ENCODE data around the gene TMEM131L.
"Not testable (repeated sequence)": the region's sequence is repeated elsewhere in the genome, so short reads cannot be mapped to it uniquely, and the experiment has no call there.

The TMEM131L gene

DNA sequence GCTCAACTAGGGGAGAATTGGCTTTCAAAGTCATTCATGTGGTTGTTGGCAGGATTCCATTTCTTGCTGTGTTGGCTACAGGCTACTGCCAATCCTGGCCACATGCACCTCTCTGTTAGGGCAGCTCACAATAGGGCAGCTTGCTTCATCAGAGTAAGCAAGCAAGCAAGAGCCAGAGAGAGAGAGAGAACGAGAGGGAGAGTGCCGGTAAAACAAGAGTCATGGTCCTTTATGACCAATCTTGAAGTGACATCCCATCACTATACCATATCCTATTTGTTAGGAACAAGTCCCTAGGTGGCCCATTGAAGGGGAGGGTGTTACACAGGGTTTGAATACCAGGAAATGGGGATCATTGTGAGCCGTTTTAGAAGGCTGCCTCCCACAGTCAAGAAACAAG lies 185.0 kb downstream of the TMEM131L start:
- no peak for DNase-seq (ENCODE audit: low read depth)

DNA sequence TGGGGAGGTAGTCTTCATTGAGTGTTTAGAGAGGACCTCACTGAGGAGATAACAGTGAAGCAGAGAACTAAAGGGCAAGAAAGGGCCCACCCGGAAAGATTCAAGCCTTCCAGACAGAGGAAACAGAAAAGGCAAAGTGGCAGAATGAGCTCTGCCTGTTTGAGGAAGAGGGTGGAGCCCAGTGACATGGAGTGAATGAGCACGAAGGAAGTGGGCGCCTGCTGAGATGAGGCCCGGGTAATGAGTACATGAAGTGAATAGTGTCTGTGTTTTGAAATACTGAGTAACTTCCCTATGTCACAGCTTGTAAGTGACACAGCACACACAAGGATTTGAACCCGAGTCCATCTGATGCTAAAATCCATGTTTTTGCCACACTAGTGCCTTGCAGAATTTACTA lies 185.4 kb downstream of the TMEM131L start:
- peak; percentile 20 for DNase-seq (ENCODE audit: low read depth)

DNA sequence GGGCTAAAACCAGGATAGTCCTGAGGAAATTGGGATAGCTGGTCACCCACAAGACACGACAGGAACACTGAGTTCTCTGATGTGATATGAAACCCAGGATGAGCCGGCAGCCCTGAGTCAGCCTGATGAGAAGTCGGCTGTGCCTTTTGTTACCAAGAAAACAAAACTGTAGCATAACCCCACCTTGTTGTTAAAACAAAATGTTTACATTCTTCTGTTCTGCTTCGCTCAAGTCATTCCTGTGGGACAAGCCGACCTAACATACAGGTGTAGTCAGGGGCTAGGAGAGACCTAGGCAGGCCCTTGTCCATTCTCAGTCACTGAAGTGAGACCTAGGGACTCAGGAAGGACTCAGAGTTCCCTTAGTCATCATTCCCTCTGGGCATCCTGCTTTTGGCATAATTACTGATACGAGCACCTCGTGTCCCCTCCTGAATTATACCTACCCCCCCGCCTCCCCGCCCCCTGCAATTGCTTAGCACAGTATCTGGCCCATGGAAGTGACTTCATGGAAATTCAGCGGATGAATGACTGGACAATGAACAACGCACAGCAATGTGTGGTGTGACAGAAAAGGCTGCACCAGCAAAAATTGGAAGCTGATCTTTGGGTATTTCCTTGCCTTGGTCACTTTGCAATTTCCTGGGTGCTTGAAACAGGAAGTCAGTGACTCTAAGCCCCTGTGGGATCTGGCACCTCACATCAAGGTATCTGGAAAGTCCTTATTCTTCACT lies 186.1 kb downstream of the TMEM131L start:
- no peak for DNase-seq (ENCODE audit: low read depth)

- DNase-seq (ENCODE audit: low read depth) = no peak
Measured at GRCh38 chr4:153655002-153655541, 188.9 kb downstream of the TMEM131L start.

DNA sequence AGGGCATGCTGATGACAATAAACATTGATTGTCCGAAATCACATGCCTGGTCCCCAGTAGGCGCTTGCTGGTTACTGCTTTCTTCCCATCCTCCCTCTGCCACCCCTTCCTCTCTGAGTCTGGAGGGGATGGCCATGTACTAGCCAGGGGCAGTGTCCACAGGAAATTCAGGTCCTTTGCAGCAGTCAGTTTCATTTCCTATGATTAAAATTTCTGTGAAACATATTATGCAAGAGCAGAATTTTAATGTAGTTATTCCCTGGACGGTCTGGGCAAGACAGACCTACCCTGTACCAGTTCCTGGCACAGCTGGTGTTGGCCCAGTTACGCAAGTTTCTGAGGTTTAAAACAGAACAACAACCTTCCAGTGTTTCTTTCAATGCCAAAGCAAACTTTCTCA lies 189.8 kb downstream of the TMEM131L start:
- DNase-seq (ENCODE audit: low read depth) = no peak

DNA sequence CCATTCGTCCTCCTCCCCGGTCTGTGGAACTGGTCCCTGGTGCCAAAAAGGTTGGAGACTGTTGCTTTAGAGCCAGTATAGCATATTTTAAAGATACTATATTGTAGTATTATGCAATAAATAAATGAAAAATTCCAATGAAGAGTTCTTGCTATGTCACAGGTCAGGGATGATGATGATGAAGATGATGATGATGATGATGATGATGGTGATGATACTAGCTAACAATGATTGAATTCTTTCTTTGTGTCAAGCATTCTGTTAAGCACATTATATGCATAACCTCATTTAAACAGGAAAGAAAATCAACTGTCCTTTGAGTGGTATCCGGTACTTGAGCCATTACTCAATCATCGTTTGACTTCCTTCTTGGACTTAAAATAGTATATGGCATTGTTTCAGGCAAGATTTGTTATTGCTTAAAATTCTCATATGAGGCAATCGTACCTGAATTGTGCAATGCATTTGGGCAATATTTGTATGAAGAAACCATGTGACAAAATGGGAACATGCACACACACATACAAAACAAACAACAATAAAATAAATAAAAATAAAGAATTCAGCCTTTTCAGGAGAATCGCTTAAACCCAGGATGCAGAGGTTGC lies 195.2 kb downstream of the TMEM131L start:
- DNase-seq (ENCODE audit: low read depth) = no peak

- no peak for DNase-seq (ENCODE audit: low read depth)
Measured at GRCh38 chr4:153661908-153662307, 195.7 kb downstream of the TMEM131L start.

DNA sequence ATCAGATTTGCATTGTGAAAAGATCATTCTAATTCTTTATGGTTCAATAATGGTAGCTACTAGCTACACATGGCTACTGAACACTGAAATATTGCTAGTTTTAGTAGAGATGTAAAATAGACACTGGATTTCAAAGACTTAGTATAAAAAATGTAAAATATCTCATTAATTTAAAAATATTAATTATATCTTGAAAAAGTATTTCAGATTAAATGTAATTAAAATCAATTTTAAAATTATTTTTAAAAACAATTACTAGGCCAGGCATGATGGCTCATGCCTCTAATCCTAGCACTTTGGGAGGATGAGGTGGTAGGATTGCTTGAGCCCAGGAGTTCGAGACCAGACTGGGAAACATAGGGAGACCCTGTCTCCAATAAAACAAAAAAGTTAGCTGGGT lies 197.5 kb downstream of the TMEM131L start:
- DNase-seq (ENCODE audit: low read depth) = no peak

- not testable (repeated sequence) for DNase-seq (ENCODE audit: low read depth)
Measured at GRCh38 chr4:153666505-153666904, 200.3 kb downstream of the TMEM131L start.

DNA sequence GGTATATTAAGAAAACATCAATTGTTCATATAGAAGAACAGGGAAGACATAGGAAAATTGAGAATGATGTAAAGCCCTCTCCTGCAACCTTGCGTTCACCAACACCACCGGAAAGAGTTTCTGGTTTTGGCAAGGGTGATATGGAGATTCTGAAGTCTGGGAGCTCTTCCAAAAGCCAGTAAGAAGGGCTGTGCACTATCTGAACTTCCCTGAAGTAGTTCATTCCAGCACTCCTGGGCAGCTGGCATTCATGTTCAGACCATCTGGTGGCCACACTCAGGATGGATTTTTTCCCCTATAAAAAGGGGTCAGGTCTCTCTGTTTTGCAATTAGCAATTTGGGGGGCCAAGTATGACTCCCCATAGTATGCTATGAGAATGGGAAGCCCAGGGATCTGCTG lies 202.5 kb downstream of the TMEM131L start:
- no peak for DNase-seq (ENCODE audit: low read depth)

DNA sequence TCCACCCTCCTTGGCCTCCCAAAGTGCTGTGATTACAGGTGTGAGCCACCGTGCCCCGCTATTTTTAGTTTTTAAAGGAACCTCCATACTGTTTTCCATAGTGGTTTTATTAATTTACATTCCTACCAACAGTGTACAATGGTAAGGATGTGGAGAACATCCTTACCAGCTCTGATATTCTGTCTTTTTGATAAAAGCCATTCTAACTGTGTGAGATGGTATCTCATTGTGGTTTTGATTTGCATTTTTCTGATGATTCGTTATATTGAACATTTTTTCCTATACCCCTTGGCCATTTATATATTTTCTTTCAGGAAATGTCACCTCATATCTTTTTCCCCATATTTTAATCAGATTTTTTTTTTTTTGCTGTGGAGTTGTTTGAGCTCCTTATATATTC lies 203.7 kb downstream of the TMEM131L start:
- DNase-seq (ENCODE audit: low read depth) = no peak

GRCh38 chr4:153676486-153676885 lies 210.3 kb downstream of the TMEM131L start:
- DNase-seq (ENCODE audit: low read depth) = no peak

GRCh38 chr4:153676984-153677383 lies 210.8 kb downstream of the TMEM131L start:
- no peak for DNase-seq (ENCODE audit: low read depth)

- DNase-seq (ENCODE audit: low read depth) = no peak
Measured at GRCh38 chr4:153679486-153679885, 213.3 kb downstream of the TMEM131L start.

DNA sequence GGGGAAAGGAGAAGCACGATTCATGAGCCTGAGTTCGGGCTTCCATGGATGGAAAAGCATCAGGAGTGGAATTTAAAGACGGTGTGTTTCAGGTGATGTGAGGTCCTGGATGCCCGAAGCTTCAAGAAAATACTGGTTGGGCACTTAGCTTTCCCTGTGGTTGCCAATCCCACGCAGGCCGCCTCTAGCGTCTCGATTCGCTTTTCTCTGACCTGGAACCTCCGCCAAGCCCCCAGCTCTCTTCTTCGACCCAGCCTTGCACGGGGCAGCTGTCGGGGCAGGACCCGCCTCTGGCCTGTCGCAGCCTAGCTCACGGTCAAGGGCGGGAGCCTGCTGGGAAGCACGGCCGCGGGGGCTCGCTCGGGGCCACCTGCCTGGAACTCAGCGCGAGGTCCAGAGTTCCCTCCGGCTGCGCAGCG lies 217.6 kb downstream of the TMEM131L start:
- DNase-seq (ENCODE audit: low read depth) = no peak

DNA sequence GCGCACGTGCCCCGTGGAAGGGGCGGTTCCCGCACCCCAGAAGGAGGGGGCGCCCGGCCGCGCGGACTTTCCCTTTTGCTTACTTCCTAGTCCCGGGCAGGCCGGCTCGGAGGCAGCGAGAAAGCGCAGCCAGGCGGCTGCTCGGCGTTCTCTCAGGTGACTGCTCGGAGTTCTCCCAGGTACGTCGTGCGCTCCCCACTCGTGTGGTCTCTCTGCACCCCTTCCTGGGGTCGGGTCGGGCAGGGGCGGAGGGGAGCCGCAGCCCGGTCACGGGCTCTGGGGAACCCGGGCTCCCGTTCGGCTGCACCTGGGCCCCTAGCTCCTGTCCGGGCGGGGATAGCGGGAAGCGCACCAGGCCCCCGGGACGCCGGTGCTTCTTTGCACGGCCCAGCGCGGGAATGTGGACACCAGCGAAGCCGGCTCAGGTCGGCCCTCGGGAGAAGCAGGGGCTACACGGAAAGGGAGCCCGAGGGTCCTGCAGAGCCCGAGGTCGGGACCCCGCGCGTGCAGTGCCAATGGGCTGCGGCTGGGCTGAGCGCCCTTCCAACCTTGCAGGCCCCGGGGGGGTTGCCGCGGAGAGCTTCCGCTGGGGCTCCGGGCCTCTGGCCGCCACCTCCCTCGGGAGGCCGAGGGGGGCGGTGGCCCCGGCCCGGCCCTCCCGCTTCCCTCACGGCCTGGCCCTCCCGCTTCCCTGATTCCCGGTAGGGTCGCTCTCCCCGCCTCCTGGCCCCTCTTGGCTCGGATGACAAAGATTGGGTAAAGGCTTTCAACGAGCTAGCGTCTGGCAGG lies 218.2 kb downstream of the TMEM131L start, which contains the start of gene TLR2:
Gene TLR2, plus strand, starts transcription at position 99 of the 789 bp plus-strand sequence. CDS start 18,628 bp downstream, outside the sequence.
- peak; percentile 56 for DNase-seq (ENCODE audit: low read depth)

DNA sequence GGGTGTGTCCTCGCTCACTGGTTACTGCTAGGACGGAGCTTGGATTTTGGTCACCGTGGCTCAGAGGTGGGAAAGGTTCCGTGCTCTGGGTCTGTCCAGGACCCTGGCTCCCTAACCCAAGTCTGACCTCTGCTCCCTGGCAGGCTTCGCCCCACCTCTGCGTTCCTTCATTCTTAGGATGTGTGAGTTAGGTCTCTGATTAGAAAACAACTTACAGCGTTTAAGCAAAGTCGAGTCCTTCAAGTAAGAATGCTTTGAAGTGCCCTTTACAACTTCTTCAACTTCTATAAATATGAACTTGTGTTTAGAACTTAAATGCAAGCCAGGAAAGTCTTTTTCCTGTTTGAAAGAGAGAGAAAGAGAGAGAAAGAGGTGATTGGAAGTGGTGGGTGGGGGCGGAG lies 218.8 kb downstream of the TMEM131L start:
- DNase-seq (ENCODE audit: low read depth) = no peak
